ENCODE data around the gene TSPAN9. TPM values are rescaled to one million over a fixed set of nuclear protein-coding genes. Genes with fewer than 3 reads are reported as not detected.

Gene TSPAN9
- total RNA-seq, 1 donor from 2014 or later, result 17.7 TPM

- TF ChIP-seq CTCF (IDR thresholded peaks at IDR 0.05; ENCODE audit: insufficient read depth, low read length, poor library complexity, severe bottlenecking), result no peak
- Histone ChIP-seq H3K27me3 (ENCODE audit: control insufficient read depth, insufficient read depth, low read length) (no peaks in the 10 kb centered on the region), H3K36me3 (ENCODE audit: control insufficient read depth, insufficient read depth, low read length) (no peaks in the 10 kb centered on the region), H3K4me3 (ENCODE audit: low read depth, low read length) (no peak overlapping the region)
- no peak for DNase-seq (ENCODE audit: low read depth)
Observed at GRCh38 chr12:3083241-3083920, 6.2 kb downstream of the TSPAN9 start.

- Histone ChIP-seq H3K36me3 (ENCODE audit: control insufficient read depth, insufficient read depth, low read length) (no peaks in the 10 kb centered on the region), H3K4me3 (ENCODE audit: low read depth, low read length) (no peak overlapping the region), H3K27me3 (ENCODE audit: control insufficient read depth, insufficient read depth, low read length) (no peaks in the 10 kb centered on the region)
- no peak for DNase-seq (ENCODE audit: low read depth)
- TF ChIP-seq CTCF (IDR thresholded peaks at IDR 0.05; ENCODE audit: insufficient read depth, low read length, poor library complexity, severe bottlenecking), result no peak
Observed at GRCh38 chr12:3083921-3084347, 6.8 kb downstream of the TSPAN9 start.

GRCh38 chr12:3084742-3085141 lies 7.6 kb downstream of the TSPAN9 start:
- Histone ChIP-seq H3K36me3 (ENCODE audit: control insufficient read depth, insufficient read depth, low read length) (no peaks in the 10 kb centered on the region), H3K27me3 (ENCODE audit: control insufficient read depth, insufficient read depth, low read length) (no peaks in the 10 kb centered on the region), H3K4me3 (ENCODE audit: low read depth, low read length) (no peak overlapping the region)
- TF ChIP-seq CTCF (IDR thresholded peaks at IDR 0.05; ENCODE audit: insufficient read depth, low read length, poor library complexity, severe bottlenecking), result no peak
- no peak for DNase-seq (ENCODE audit: low read depth)

- H3K36me3 ChIP-seq (ENCODE audit: control insufficient read depth, insufficient read depth, low read length), result peaks cover under 1% of the 10 kb centered on the region
- no peaks in the 10 kb centered on the region for H3K27me3 ChIP-seq (ENCODE audit: control insufficient read depth, insufficient read depth, low read length)
- no peak for TF ChIP-seq CTCF (IDR thresholded peaks at IDR 0.05; ENCODE audit: insufficient read depth, low read length, poor library complexity, severe bottlenecking)
- DNase-seq (ENCODE audit: low read depth), result no peak
- no peak overlapping the region for H3K4me3 ChIP-seq (ENCODE audit: low read depth, low read length)
Observed at GRCh38 chr12:3085341-3086139, 8.4 kb downstream of the TSPAN9 start.

GRCh38 chr12:3086211-3086610 lies 9.0 kb downstream of the TSPAN9 start:
- no peak for TF ChIP-seq CTCF (IDR thresholded peaks at IDR 0.05; ENCODE audit: insufficient read depth, low read length, poor library complexity, severe bottlenecking)
- no peak overlapping the region for H3K4me3 ChIP-seq (ENCODE audit: low read depth, low read length)
- H3K36me3 ChIP-seq (ENCODE audit: control insufficient read depth, insufficient read depth, low read length), result peaks cover 2% of the 10 kb centered on the region
- no peak for DNase-seq (ENCODE audit: low read depth)
- H3K27me3 ChIP-seq (ENCODE audit: control insufficient read depth, insufficient read depth, low read length), result no peaks in the 10 kb centered on the region

Measured in kidney epithelial cell (primary cell).